Endothelial cell (in vitro differentiated cells): ENCODE data around the gene AMBP. TPM values are rescaled to one million over a fixed set of nuclear protein-coding genes. Genes with fewer than 3 reads are reported as not detected.

Experiments
- DNase-seq: peaks from one replicate; pipeline ENCODE4 v3.0.0; 2021; ENCODE audit warnings: low spot score
- H3K27ac Mint-ChIP-seq: one replicate; pipeline ENCODE4 v1.8.0; 2021; ENCODE audit warnings: mixed read lengths, inconsistent platforms; ENCODE audit not compliant: unreplicated experiment
- H3K27me3 Mint-ChIP-seq: one replicate; pipeline ENCODE4 v1.8.0; 2021; ENCODE audit warnings: mild to moderate bottlenecking, moderate library complexity, mixed read lengths, inconsistent platforms; ENCODE audit not compliant: unreplicated experiment
- H3K36me3 Mint-ChIP-seq: one replicate; pipeline ENCODE4 v1.8.0; 2021; ENCODE audit warnings: mild to moderate bottlenecking, low read depth, mixed read lengths, inconsistent platforms; ENCODE audit not compliant: unreplicated experiment
- H3K4me1 Mint-ChIP-seq: one replicate; pipeline ENCODE4 v1.8.0; 2021; ENCODE audit warnings: mild to moderate bottlenecking, mixed read lengths, inconsistent platforms; ENCODE audit not compliant: unreplicated experiment
- H3K4me3 Mint-ChIP-seq: one replicate; pipeline ENCODE4 v1.8.0; 2021; ENCODE audit warnings: mild to moderate bottlenecking, mixed read lengths, inconsistent platforms; ENCODE audit not compliant: unreplicated experiment
- H3K9me3 Mint-ChIP-seq: one replicate; pipeline ENCODE4 v1.8.0; 2021; ENCODE audit warnings: mixed read lengths, inconsistent platforms; ENCODE audit not compliant: unreplicated experiment
- total RNA-seq: library from RNA; stranded (reverse); fragmentation: NEBNext Ultra II Directional; extraction: Animal tissue kit (Norgen Biotek cat#: 25700); gene quantifications from one replicate; pipeline ENCODE4 v1.2.1, GENCODE V29; 2021; ENCODE audit not compliant: unreplicated experiment
- TF ChIP-seq, protein P1 (sequence below): fragments of 200-600 bp; sonication (generic); IDR thresholded peaks from one replicate; pipeline ENCODE4 v1.5.0; 2021; ENCODE audit warnings: antibody characterized with exemption; ENCODE audit not compliant: unreplicated experiment

Gene AMBP
- total RNA-seq, 1 donor from 2014 or later: not detected

DNA sequence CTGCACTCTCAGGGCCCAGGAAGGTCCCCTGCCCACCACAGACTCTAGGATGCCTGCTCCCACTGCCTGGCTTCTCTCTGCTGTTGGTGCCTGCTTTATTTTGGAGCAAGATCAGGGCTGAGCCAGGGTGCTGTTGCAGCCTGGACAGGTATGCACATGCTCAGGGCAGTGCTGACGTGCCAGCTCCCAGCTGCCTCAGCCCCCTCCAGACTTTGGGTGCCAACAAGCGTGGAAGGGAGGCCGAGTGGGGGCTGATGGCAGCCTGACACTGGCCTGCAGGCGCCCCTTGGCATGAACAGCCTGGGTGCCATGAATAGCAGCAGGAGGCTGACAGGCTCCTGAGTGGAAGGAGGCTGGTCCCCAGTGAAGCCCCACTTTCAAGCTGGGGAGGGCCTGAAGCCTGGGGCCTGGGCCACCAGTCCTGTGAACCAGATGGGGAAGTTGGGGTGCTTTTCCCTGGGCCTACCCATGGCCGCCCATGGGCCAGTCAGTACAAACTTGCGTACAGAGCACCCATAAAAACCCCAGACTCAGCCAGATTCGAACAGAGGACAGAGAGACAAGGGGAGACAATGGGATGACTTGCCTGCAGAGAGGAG, 6.8 kb downstream of the AMBP start:
- no peak for DNase-seq
- Mint-ChIP-seq H3K4me1 (no peaks in the 10 kb centered on the region), H3K36me3 (no peaks in the 10 kb centered on the region), H3K9me3 (no peaks in the 10 kb centered on the region), H3K4me3 (no peak overlapping the region), H3K27me3 (peaks cover 5% of the 10 kb centered on the region), H3K27ac (no peak overlapping the region)
- TF ChIP-seq, protein P1, sequence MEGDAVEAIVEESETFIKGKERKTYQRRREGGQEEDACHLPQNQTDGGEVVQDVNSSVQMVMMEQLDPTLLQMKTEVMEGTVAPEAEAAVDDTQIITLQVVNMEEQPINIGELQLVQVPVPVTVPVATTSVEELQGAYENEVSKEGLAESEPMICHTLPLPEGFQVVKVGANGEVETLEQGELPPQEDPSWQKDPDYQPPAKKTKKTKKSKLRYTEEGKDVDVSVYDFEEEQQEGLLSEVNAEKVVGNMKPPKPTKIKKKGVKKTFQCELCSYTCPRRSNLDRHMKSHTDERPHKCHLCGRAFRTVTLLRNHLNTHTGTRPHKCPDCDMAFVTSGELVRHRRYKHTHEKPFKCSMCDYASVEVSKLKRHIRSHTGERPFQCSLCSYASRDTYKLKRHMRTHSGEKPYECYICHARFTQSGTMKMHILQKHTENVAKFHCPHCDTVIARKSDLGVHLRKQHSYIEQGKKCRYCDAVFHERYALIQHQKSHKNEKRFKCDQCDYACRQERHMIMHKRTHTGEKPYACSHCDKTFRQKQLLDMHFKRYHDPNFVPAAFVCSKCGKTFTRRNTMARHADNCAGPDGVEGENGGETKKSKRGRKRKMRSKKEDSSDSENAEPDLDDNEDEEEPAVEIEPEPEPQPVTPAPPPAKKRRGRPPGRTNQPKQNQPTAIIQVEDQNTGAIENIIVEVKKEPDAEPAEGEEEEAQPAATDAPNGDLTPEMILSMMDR: no peak

DNA sequence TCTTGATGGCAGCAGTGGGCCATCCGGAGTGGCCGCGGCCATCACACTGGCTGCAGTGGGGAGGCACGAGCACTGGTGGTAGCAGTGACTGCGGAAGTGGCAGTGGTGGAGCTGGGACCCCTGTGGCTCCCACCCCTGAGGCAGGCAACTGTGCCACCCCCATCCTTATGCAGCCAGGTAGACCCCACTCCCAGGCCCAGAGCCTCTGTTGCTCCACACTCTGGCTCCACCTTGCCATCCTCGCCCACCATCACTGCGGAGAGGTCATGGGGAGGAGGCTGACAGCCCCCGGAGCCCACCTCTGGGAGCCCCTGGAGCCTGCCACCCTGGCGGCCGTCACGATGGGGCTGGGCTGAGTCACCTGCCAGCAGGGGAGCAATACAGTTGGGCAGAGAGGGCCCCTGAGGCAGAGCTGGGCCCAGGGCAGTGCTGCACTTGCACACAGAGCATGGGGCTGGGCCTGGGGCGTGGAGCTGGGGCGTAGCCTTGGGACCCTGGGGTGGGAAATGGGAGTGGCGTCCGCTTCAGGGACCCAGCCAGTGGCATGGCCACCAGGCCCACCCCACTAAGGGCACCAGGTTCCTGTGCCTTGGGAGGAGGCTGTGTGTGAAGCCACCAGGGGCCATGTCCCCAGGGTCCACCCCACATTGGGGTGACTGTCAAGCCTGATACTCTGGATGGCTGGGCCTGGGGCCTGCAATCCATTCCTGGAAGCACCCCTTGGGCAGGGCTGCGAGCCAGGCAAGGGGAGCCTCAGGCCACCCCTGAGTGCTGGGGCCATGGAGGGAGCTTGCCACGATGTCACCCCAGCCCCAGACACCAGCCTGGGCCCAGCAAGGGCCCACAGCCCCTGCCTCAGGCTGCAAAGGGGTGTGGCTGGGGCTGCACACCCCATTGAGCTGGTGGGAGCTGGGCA, 7.7 kb downstream of the AMBP start:
- H3K27me3 Mint-ChIP-seq: peaks cover 4% of the 10 kb centered on the region
- no peaks in the 10 kb centered on the region for H3K9me3 Mint-ChIP-seq
- H3K4me1 Mint-ChIP-seq: no peaks in the 10 kb centered on the region
- no peaks in the 10 kb centered on the region for H3K36me3 Mint-ChIP-seq
- H3K4me3 Mint-ChIP-seq: no peak overlapping the region
- H3K27ac Mint-ChIP-seq: no peak overlapping the region
- TF ChIP-seq, protein P1: no peak
- DNase-seq: no peak

DNA sequence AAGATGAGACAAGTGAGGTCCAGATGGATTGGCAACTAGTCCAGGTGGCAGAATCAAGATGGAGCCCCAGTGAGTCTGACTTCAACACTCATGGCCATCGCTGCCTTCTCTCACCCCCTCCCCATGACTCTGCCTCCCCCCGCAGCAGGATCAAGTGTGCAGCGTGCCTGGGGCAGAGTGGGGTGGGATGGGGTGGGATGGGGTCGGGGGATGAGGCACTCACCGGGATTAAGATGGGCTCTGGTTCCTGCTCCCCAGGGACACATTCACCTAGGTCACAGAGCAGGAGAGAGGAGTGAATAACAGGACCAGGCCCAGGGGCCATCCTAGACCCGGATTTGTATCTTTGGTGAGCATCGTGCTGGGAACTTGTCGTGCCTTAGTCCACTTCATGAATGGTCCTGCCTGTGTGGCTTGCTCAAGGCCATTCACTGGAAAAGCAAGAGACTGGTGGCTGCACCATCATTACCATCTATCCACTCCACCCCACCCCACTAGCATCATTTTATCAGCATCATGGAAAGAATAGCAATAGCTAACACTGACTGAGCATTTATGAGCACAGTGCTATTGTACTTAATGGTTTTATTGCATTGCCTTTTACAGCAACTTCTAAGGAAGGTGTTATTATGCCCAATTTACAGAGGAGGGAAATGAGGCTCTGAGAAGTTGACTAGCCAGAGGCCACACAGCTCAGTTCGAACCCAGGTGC, 8.5 kb downstream of the AMBP start:
- DNase-seq: no peak
- Mint-ChIP-seq H3K27me3 (peaks cover 5% of the 10 kb centered on the region), H3K4me3 (no peak overlapping the region), H3K9me3 (no peaks in the 10 kb centered on the region), H3K4me1 (no peaks in the 10 kb centered on the region), H3K36me3 (no peaks in the 10 kb centered on the region), H3K27ac (peak overlapping the region; percentile 63)
- TF ChIP-seq, protein P1: no peak

DNA sequence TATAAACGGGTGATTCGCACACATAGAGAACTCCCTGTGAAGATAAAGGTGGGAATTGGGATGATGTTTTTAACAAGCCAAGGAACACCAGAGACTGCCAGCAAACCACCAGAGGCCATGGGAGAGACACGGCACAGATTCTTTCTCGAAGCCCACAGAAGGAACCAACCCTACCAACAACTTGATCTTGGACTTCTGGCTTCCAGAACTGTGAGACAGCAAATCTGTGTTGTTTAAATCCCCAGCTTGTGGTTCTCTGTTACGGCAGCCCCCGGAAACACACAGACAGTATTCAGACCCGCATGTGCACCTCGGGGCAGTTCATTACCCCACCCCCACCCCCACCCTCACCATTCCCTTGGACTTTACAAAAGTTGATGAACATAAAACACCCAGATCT, 12.8 kb downstream of the AMBP start:
- no peak for DNase-seq
- Mint-ChIP-seq H3K9me3 (no peaks in the 10 kb centered on the region), H3K4me1 (no peaks in the 10 kb centered on the region), H3K27me3 (peaks cover 4% of the 10 kb centered on the region), H3K36me3 (no peaks in the 10 kb centered on the region), H3K4me3 (no peak overlapping the region), H3K27ac (no peak overlapping the region)
- TF ChIP-seq, protein P1: no peak
